HG02759 (cell line): Measurements from ENCODE around the gene GAPVD1.
"Not testable (repeated sequence)": the region's sequence is repeated elsewhere in the genome, so short reads cannot be mapped to it uniquely, and the experiment has no call there.

Source experiments
- ATAC-seq: cut with Tn5 transposase; IDR thresholded peaks from one replicate; pipeline ENCODE4 v1.9.1; 2021; ENCODE audit warnings: mild to moderate bottlenecking, moderate library complexity; ENCODE audit not compliant: unreplicated experiment

GAPVD1 gene

DNA sequence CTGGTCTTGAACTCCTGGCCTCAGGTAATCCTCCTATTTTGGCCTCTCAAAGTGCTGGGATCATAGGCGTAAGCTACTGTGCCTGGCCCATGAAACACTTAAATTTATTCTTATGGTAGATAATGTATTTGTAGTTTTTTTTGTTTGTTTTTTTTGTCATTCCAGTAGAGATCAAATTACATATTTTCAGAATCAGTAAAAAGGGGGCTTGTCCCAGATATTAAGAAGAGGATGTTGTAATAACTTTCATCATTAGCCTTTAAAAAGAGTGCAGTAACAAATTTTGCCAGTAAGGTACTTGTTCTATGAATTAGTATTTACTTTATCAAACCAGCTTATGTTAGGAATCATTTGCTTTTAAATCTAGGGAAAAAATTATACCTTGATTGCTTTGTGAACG lies 42.6 kb downstream of the GAPVD1 start:
- no peak for ATAC-seq

DNA sequence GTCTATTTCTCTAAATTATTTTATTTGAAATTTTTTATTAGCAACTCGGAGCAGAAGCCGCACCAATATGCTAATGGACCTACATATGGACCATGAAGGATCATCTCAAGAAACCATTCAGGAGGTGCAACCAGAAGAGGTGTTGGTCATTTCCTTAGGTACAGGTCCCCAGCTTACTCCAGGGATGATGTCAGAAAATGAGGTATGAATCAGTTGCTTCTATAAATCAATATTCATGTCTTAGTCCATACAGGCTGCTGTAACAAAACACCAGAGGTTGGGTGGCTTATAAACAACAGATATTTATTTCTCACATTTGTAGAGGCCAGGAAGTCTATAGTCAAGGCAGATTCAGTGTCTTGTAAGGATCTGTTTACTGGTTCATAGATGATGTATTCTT lies 50.8 kb downstream of the GAPVD1 start:
- ATAC-seq, result no peak

GRCh38 chr9:125316359-125316758 lies 54.7 kb downstream of the GAPVD1 start:
- not testable (repeated sequence) for ATAC-seq

GRCh38 chr9:125317704-125318103 lies 56.1 kb downstream of the GAPVD1 start:
- no peak for ATAC-seq

GRCh38 chr9:125321496-125321895 lies 59.9 kb downstream of the GAPVD1 start:
- ATAC-seq, result no peak

- ATAC-seq, result no peak
Observed at GRCh38 chr9:125323615-125324014, 62.0 kb downstream of the GAPVD1 start.

- ATAC-seq, result no peak
Observed at GRCh38 chr9:125325826-125326225, 64.2 kb downstream of the GAPVD1 start.

- no peak for ATAC-seq
Observed at GRCh38 chr9:125329978-125330377, 68.4 kb downstream of the GAPVD1 start.

GRCh38 chr9:125330587-125330986 lies 69.0 kb downstream of the GAPVD1 start:
- ATAC-seq, result no peak

GRCh38 chr9:125332527-125332926 lies 70.9 kb downstream of the GAPVD1 start:
- peak; percentile 62 for ATAC-seq

DNA sequence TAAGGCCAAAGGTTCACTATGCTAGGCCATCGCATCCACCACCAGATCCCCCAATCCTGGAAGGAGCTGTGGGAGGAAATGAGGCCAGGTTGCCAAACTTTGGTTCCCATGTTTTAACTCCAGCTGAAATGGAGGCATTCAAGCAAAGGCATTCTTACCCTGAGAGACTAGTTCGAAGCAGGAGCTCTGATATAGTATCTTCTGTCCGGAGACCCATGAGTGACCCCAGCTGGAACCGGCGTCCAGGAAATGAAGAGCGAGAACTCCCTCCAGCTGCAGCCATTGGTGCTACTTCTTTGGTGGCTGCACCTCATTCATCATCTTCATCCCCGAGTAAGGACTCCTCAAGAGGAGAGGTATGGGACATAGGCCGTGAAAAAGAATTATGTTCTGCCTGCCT lies 75.6 kb downstream of the GAPVD1 start:
- no peak for ATAC-seq

- no peak for ATAC-seq
Observed at GRCh38 chr9:125338929-125339328, 77.3 kb downstream of the GAPVD1 start.

DNA sequence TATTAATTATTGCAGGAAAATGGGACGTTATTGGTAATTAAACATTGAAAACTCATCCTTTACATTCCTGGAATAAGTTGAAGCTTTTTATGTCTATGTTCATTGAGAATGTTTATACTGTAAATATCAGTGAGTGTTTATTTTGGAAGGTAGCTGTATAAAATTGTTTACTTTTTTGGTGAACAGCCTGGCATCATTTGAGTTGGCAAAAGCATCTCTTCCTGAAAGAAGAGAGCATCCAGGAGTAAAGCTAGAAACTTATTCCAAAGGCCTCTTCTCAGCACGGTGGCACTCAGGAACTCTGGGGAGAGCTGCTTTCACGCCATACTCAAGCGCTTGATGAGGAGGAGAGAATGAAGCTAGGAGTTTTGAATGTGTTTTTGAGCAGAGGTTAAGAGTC lies 79.9 kb downstream of the GAPVD1 start:
- ATAC-seq, result no peak

DNA sequence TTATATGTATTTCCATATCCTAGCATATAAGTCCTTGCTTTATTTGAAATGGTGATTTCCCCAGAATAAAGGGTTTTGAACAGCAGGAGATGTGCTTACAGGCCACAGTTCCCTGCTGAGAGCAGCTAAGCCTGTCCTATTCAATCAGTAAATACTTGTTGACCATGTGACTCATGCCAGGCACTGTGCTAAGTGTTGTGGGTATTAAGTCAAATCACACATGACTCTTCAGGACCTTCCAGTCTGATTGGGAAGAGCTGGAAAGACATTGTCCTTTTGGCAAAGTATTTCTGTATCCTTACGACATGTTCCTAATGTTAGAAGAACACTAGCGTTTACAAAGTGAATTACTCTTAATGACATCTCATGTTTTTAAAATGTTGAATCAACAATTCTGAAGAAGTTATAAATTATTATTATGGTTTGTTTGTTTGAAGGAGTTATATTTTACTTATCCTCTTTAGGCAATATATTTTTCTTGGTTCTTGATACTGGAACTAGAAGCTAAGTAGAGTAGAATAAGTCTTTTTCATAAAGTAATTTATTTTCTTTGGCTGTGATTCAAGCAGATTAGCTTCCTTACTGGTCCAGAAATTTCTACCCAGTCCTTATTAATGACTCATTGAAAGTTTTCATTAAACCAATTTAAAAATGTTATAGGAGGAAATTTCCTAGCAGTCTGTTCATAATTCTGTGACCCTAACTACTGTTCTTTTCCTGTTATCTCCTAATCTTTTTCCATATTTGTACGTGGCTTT lies 82.1 kb downstream of the GAPVD1 start:
- ATAC-seq, result no peak

DNA sequence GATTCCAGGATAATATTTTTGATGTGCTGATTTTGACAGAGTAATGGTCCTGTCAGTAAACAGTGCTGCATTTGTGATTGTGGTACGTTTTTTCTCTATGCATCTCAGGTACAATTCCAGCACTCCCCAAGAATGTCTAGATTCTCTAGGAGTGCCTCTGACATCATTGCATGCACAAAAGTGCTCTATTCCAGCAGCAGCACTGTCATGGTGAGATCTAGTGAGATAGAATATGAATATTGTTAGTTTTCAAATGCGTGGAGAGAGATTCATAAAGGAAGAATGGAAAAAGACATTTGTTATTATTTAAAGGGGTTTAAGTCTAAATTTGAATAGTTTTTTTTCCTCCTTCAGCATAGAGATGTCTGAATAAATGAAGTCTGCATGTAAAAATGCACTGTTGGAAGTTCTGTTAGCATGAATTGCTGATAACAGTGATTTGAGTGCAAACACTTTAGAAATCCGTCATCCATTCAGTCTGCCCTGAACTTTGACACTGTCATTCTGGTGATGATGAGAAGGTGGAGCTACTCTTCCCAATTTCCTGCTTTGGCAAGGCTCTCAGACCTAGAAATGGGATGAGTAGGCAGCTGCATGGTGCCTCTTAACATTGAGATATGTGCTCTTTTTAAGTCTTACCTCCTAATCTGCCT lies 84.6 kb downstream of the GAPVD1 start:
- ATAC-seq, result no peak

DNA sequence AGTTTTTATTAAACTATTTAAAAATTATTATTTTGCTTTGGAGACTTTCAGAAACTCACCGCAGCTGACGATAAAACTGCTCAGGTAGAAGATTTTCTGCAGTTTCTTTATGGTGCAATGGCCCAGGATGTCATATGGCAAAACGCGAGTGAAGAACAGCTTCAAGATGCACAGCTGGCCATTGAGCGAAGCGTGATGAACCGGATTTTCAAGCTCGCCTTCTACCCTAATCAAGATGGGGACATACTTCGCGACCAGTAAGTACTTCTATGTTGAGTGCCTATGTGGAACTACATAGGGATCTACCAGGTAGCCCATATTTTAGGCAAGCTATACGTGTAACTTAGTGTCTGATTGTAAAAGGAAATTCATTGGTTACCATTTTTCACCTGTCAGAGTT lies 94.0 kb downstream of the GAPVD1 start:
- no peak for ATAC-seq

GRCh38 chr9:125356032-125356431 lies 94.4 kb downstream of the GAPVD1 start:
- ATAC-seq, result no peak

GRCh38 chr9:125359011-125359410 lies 97.4 kb downstream of the GAPVD1 start:
- ATAC-seq, result no peak

GRCh38 chr9:125360601-125361000 lies 99.0 kb downstream of the GAPVD1 start:
- no peak for ATAC-seq

GRCh38 chr9:125361837-125362531 lies 100.4 kb downstream of the GAPVD1 start:
- no peak for ATAC-seq

GRCh38 chr9:125366676-125367075 lies 105.0 kb downstream of the GAPVD1 start:
- ATAC-seq, result no peak

- ATAC-seq, result no peak
Observed at GRCh38 chr9:125370786-125371185, 109.2 kb downstream of the GAPVD1 start.
